Endothelial cell of umbilical vein (primary cell): Measurements from ENCODE around the gene IRX3. TPM values are rescaled to one million over a fixed set of nuclear protein-coding genes. Genes with fewer than 3 reads are reported as not detected.

Source experiments
- BruUV-seq: library from RNA; stranded (reverse); fragments of 400-500 nt; replicated peaks from 2 replicates; lab custom pipeline; 2021; lab: Mats Ljungman, UMichigan
- CTCF ChIA-PET: fragments of 300-600, 350-600 bp; sonication (Branson Sonifier 250); formaldehyde crosslinking; loops from one replicate; lab custom pipeline; 2021; ENCODE audit warnings: antibody characterized with exemption, inconsistent platforms; lab: Charles Lee
- POLR2A ChIA-PET: fragments of 300-600, 350-600 bp; sonication (Branson Sonifier 250); formaldehyde crosslinking; loops from one replicate; lab custom pipeline; 2021; ENCODE audit warnings: antibody characterized with exemption, inconsistent platforms; lab: Charles Lee
- DNase-seq: peaks from one replicate; pipeline ENCODE4 v3.0.0-alpha.2; 2011; ENCODE audit warnings: low read depth, low spot score
- FAIRE-seq: peaks from 2 replicates; lab custom pipeline; 2011; peaks lifted over from hg19 to GRCh38; lab: Jason Lieb, UNC
- H2AFZ ChIP-seq: 2 replicates; pipeline ENCODE4 v1.6.0; 2012; ENCODE audit warnings: low read depth, low read length, control low read depth, inconsistent platforms
- H3K27ac ChIP-seq: 2 replicates; pipeline ENCODE4 v1.5.1; 2011; ENCODE audit warnings: low read depth, mild to moderate bottlenecking, control low read depth, low read length, moderate library complexity; ENCODE audit not compliant: insufficient read depth
- H3K27me3 ChIP-seq, 2 experiments: 2 replicates each; pipeline versions ENCODE4 v1.6.0 to v1.6.1; 2011; ENCODE audit warnings: low read length in 2 of 2, mixed read lengths in 1 of 2; ENCODE audit not compliant: control insufficient read depth in 2 of 2, insufficient read depth in 2 of 2
- H3K36me3 ChIP-seq, 2 experiments: 2 replicates in 1 of 2; 3 replicates in 1 of 2; pipeline ENCODE4 v1.5.1; 2011; ENCODE audit warnings: low read length in 2 of 2, mild to moderate bottlenecking in 1 of 2, moderate library complexity in 1 of 2; ENCODE audit not compliant: control insufficient read depth in 2 of 2, insufficient read depth in 2 of 2; ENCODE audit errors: extremely low read depth in 1 of 2
- H3K4me1 ChIP-seq: 3 replicates; pipeline ENCODE4 v1.5.1; 2011; ENCODE audit warnings: mild to moderate bottlenecking, low read length; ENCODE audit not compliant: control insufficient read depth, insufficient read depth; ENCODE audit errors: extremely low read depth
- H3K4me2 ChIP-seq: 2 replicates; pipeline ENCODE4 v1.6.1; 2011; ENCODE audit warnings: low read length, control low read depth, mixed read lengths; ENCODE audit not compliant: insufficient read depth
- H3K4me3 ChIP-seq, 3 experiments: fragments of 200-600 bp in 1 of 3; sonication (generic), shearing (Covaris generic) in 1 of 3; replicated peaks in 1 of 3; 2 replicates each; pipeline ENCODE4 v1.5.1; 2011 to 2016; ENCODE audit warnings: control low read depth in 3 of 3, low read length in 3 of 3, mild to moderate bottlenecking in 2 of 3, inconsistent platforms in 1 of 3, low read depth in 1 of 3, moderate library complexity in 1 of 3; ENCODE audit not compliant: insufficient read depth in 1 of 3
- H3K79me2 ChIP-seq: 2 replicates; pipeline ENCODE4 v1.6.0; 2012; ENCODE audit warnings: low read length, inconsistent platforms; ENCODE audit not compliant: control insufficient read depth, insufficient read depth
- H3K9ac ChIP-seq: replicated peaks from 2 replicates; pipeline ENCODE3; 2011; ENCODE audit warnings: low read length, control low read depth; ENCODE audit not compliant: insufficient read depth; ENCODE audit errors: extremely low read depth
- H3K9me1 ChIP-seq: replicated peaks from 3 replicates; pipeline ENCODE4 v1.6.0; 2011; ENCODE audit warnings: mild to moderate bottlenecking, low read length; ENCODE audit not compliant: control insufficient read depth, insufficient read depth; ENCODE audit errors: extremely low read depth
- H3K9me3 ChIP-seq: replicated peaks from 2 replicates; pipeline ENCODE4 v1.5.1; 2012; ENCODE audit warnings: low read length, inconsistent platforms; ENCODE audit not compliant: control insufficient read depth, insufficient read depth
- H4K20me1 ChIP-seq: replicated peaks from 2 replicates; pipeline ENCODE3; 2011; ENCODE audit warnings: mild to moderate bottlenecking, low read length; ENCODE audit not compliant: control insufficient read depth, insufficient read depth; ENCODE audit errors: extremely low read depth
- FOS ChIP-seq: IDR thresholded peaks from 2 replicates; pipeline ENCODE4 v1.6.1; 2011; ENCODE audit warnings: mild to moderate bottlenecking, low read length, moderate library complexity, borderline replicate concordance; ENCODE audit not compliant: insufficient read depth
- GATA2 ChIP-seq: IDR thresholded peaks from 2 replicates; pipeline ENCODE4 v1.7.0; 2011; ENCODE audit warnings: low read depth, mild to moderate bottlenecking, moderate library complexity, mixed read lengths, low read length; ENCODE audit not compliant: insufficient read length, insufficient read depth
- JUN ChIP-seq: IDR thresholded peaks from 2 replicates; pipeline ENCODE4 v1.6.1; 2011; ENCODE audit warnings: borderline replicate concordance, low read depth; ENCODE audit not compliant: insufficient read length, insufficient read depth
- MAX ChIP-seq: IDR thresholded peaks from 2 replicates; pipeline ENCODE4 v1.6.1; 2011; ENCODE audit not compliant: insufficient read depth, insufficient read length
- MYC ChIP-seq: IDR thresholded peaks from one replicate; pipeline ENCODE4 v1.6.1; 2011; ENCODE audit warnings: mild to moderate bottlenecking, low read depth, low read length
- POLR2A ChIP-seq: IDR thresholded peaks from 2 replicates; pipeline ENCODE4 v1.6.1; 2012; ENCODE audit warnings: low read depth, mild to moderate bottlenecking, control low read depth, low read length
- POLR2AphosphoS5 ChIP-seq: IDR thresholded peaks from 2 replicates; pipeline ENCODE4 v1.6.1; 2012; ENCODE audit warnings: low read depth, mild to moderate bottlenecking, control low read depth, low read length, moderate library complexity; ENCODE audit not compliant: insufficient read depth
- dilution Hi-C: fragments of 300-500 bp; cut with MboI; formaldehyde crosslinking; loops from one replicate; pipeline ENCODE4 v1.15.0; 2019; ENCODE audit warnings: low sequenced_read_pairs; ENCODE audit not compliant: extremely low pct_ligation_motif_present
- intact Hi-C: fragments of 100-400 bp; cut with micrococcal nuclease; formaldehyde crosslinking; loops from one replicate; pipeline ENCODE4 v1.10.0; 2022
- polyA plus RNA-seq, 4 experiments: library from polyadenylated mRNA; depleted of rRNA in 3 of 4; stranded (reverse) in 3 of 4; unstranded in 1 of 4; fragments of >200 nt; gene quantifications; 2 replicates each; pipeline versions ENCODE4 v1.2.1 to v1.2.3, GENCODE V29; 2011 to 2012; ENCODE audit warnings: missing spikeins in 1 of 4
- total RNA-seq: library from RNA; stranded (reverse); gene quantifications from 2 replicates; pipeline ENCODE4 v1.2.3, GENCODE V29; 2021
- TF ChIP-seq, protein P1 (sequence below), 2 donors: IDR thresholded peaks; 1 replicate in 1 of 2; 2 replicates in 1 of 2; pipeline ENCODE4 v1.5.1; 2011; ENCODE audit warnings: low read length in 2 of 2, mild to moderate bottlenecking in 2 of 2, moderate library complexity in 2 of 2, control low read depth in 1 of 2, inconsistent platforms in 1 of 2, low read depth in 1 of 2; ENCODE audit not compliant: insufficient read depth in 1 of 2; ENCODE audit errors: extremely low read depth in 1 of 2

The IRX3 gene
- total and polyA plus RNA-seq, 2 donors (not counting 3 experiments of a cell fraction or from before 2014, with no cell fraction given), result not detected

DNA sequence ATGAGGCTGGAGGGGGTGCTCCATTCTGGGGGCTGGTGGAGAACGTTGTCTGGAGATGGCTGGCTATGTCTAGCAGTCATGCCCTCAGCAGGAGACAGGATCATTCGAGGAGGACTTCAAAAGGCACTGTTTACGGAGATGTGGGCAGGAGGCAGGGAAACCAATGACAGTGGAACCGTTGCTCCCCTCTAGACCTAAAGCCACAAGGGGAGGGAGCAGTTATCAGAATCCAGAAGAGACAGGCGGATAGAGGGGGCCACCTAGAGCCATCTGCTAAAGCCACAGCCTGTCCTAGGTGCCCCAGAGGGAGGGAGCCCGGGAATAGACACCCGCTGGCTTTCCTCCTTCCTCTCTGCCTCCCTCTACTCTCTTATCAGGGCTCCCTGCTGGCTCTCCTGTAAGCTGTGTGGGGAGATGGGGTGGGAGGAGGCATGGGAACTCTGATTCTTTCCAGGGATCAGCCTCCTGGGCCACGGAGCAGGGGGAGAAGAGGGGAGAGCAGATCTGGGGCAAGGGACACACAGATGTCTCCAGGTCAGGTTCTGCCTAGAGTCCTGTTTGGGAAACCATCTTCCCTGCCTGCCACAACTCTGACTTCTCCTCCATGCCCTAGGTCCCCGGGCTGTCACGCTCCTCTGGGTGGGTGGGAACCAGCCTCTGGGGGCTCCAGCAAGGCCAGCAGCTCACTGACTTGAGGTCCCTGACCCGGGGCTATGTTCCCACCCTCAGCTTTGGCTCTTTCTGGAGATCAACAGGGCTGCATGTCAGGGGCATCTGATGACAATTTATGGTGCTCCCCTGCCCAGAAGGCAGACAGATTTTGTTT, 42.3 kb downstream of the IRX3 start:
- dilution Hi-C loops, result no loop called here
- intact Hi-C loops, result no loop called here
- H3K9me3 ChIP-seq, result no peaks in the 10 kb centered on the region
- DNase-seq (no peak), FAIRE-seq (no peak)
- no peak overlapping the region for H3K27ac ChIP-seq
- BruUV-seq, result no TSS peak
- H3K9me1 ChIP-seq, result no peaks in the 10 kb centered on the region
- no peak overlapping the region for H3K4me3 ChIP-seq
- no peak overlapping the region for H3K4me2 ChIP-seq
- CTCF ChIA-PET, result no interaction called here
- H4K20me1 ChIP-seq, result no peaks in the 10 kb centered on the region
- H3K9ac ChIP-seq, result no peak overlapping the region
- no peaks in the 10 kb centered on the region for H3K36me3 ChIP-seq
- H3K27me3 ChIP-seq, result no peaks in the 10 kb centered on the region
- POLR2A ChIA-PET, result no interaction called here
- H2AFZ ChIP-seq, result no peak overlapping the region
- no peak for TF ChIP-seq POLR2A
- TF ChIP-seq POLR2AphosphoS5, result no peak
- no peak for TF ChIP-seq MYC
- TF ChIP-seq JUN, result no peak
- TF ChIP-seq, protein P1, sequence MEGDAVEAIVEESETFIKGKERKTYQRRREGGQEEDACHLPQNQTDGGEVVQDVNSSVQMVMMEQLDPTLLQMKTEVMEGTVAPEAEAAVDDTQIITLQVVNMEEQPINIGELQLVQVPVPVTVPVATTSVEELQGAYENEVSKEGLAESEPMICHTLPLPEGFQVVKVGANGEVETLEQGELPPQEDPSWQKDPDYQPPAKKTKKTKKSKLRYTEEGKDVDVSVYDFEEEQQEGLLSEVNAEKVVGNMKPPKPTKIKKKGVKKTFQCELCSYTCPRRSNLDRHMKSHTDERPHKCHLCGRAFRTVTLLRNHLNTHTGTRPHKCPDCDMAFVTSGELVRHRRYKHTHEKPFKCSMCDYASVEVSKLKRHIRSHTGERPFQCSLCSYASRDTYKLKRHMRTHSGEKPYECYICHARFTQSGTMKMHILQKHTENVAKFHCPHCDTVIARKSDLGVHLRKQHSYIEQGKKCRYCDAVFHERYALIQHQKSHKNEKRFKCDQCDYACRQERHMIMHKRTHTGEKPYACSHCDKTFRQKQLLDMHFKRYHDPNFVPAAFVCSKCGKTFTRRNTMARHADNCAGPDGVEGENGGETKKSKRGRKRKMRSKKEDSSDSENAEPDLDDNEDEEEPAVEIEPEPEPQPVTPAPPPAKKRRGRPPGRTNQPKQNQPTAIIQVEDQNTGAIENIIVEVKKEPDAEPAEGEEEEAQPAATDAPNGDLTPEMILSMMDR (IDR thresholded peaks at IDR 0.05; ENCODE audit: extremely low read depth in 1 of 2, insufficient read depth in 1 of 2, low read depth in 1 of 2, low read length in 2 of 2), result no peak
- TF ChIP-seq FOS, result no peak
- no peak for TF ChIP-seq GATA2
- no peak for TF ChIP-seq MAX
- H3K4me1 ChIP-seq, result no peaks in the 10 kb centered on the region
- H3K79me2 ChIP-seq, result no peaks in the 10 kb centered on the region
